GM12873 (cell line): Measurements from ENCODE around the gene RNF126.

Experiments used
- CTCF ChIP-seq: IDR thresholded peaks from 2 replicates; pipeline ENCODE4 v1.5.1; 2012; ENCODE audit warnings: low read depth, mild to moderate bottlenecking, moderate library complexity, low read length, control low read depth; ENCODE audit not compliant: insufficient read depth; ENCODE audit errors: missing control alignments

The RNF126 gene

GRCh38 chr19:608155-609003 lies 54.6 kb downstream of the RNF126 start:
- no peak for TF ChIP-seq CTCF

GRCh38 chr19:607301-608154 lies 55.5 kb downstream of the RNF126 start:
- no peak for TF ChIP-seq CTCF

- TF ChIP-seq CTCF = no peak
Observed at GRCh38 chr19:604355-604754, 58.7 kb downstream of the RNF126 start.

- no peak for TF ChIP-seq CTCF
Observed at GRCh38 chr19:602391-603301, 60.4 kb downstream of the RNF126 start.

GRCh38 chr19:601790-602189 lies 61.2 kb downstream of the RNF126 start:
- TF ChIP-seq CTCF = no peak

- no peak for TF ChIP-seq CTCF
Observed at GRCh38 chr19:601310-601709, 61.7 kb downstream of the RNF126 start.
